HG03469 (cell line): ENCODE data around the gene RELCH.

Source experiments
- ATAC-seq: cut with Tn5 transposase; IDR thresholded peaks from one replicate; pipeline ENCODE4 v1.9.1; 2021; ENCODE audit warnings: mild to moderate bottlenecking, moderate library complexity, moderate number of reproducible peaks; ENCODE audit not compliant: unreplicated experiment

RELCH gene

DNA sequence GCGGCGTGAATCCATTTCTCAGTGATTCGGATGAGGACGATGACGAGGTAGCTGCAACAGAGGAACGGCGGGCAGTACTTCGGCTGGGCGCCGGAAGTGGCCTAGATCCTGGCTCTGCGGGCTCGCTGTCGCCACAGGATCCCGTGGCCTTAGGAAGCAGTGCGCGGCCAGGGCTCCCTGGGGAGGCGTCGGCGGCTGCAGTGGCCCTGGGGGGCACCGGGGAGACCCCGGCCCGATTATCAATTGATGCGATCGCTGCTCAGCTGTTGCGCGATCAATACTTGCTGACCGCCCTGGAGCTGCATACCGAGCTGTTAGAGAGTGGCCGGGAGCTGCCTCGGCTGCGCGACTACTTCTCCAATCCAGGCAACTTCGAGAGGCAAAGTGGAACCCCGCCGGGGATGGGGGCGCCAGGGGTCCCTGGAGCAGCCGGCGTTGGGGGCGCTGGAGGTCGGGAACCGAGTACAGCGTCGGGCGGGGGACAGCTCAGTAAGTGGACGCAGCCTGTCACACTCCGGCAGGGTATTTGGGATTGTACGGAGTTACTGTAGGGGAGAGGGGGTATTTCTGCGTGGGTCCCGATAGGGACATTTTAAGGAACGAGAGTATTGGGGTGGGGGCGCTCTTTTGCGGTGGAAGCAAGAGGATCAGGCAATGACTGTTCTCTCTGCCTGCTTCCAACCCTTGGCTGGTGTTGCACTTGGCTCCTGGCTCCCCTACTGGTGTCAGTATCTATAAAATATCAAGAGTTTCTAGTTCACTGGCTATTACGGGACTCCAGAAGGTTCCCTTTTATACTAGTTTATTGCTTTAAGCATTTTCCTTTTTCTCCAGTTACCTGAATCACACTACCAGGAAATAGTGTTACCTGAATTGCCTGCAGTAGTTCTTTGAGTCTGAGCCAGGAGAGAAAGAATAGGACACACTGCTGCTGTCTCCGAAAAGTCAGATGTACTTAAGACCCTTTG lies 772 bp downstream of the RELCH start:
- no peak for ATAC-seq

DNA sequence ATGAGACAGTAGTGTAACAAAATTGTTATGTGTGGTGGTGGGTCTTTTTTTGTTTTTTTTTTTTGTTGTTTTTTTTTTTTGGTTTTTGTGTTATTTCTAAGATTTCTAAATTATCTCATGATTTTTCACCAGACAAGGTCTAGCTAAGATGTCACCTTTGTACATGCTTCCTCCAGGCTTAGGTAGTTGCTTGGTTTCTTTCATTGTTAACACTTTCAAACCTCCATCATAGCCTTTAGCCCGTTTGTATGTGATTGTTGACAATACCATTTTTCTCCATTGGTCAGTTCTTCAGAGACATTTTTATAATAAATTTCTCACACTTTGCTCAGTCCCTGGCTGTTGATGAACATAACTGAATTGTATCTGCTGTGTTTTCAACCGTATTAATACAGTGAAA lies 2.2 kb downstream of the RELCH start:
- ATAC-seq = no peak

DNA sequence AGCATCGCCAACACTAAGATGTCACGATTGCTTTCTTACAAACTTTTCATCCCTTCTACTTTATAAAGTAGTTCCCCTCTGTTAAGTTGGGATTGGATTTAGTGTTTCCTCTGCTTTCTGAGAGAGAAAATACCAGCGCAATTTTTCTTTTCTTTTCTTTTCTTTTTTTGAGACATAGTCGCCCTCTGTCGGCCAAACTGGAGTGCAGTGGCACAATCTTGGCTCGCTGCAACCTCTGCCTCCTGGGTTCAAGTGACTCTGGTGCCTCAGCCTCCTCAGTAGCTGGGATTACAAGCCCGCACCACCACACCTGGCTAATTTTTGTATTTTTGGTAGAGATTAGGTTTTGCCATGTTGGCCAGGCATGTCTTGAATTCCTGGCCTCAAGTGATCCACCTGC lies 9.0 kb downstream of the RELCH start:
- ATAC-seq = no peak

GRCh38 chr18:62196980-62197379 lies 9.9 kb downstream of the RELCH start:
- no peak for ATAC-seq

DNA sequence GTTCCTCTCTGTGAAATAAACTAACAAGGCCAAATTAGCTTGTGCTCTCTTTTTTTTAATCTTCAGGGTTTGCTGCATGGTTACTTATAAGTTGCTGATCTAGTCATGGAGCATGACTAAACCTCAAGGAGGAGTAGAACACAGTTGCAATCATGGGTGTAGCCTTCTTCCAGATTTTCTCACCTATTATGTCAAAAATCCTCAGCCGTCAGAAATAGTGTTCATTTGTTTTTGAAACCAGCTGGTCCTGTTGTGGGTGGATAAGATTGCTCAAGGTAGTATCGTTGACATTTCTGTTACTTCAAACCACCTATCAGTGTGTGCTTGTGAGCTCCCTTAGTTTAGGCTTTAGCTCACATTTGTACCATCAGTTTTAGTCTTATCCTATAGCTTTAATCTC lies 11.2 kb downstream of the RELCH start:
- ATAC-seq = no peak

GRCh38 chr18:62199629-62200028 lies 12.6 kb downstream of the RELCH start:
- no peak for ATAC-seq

DNA sequence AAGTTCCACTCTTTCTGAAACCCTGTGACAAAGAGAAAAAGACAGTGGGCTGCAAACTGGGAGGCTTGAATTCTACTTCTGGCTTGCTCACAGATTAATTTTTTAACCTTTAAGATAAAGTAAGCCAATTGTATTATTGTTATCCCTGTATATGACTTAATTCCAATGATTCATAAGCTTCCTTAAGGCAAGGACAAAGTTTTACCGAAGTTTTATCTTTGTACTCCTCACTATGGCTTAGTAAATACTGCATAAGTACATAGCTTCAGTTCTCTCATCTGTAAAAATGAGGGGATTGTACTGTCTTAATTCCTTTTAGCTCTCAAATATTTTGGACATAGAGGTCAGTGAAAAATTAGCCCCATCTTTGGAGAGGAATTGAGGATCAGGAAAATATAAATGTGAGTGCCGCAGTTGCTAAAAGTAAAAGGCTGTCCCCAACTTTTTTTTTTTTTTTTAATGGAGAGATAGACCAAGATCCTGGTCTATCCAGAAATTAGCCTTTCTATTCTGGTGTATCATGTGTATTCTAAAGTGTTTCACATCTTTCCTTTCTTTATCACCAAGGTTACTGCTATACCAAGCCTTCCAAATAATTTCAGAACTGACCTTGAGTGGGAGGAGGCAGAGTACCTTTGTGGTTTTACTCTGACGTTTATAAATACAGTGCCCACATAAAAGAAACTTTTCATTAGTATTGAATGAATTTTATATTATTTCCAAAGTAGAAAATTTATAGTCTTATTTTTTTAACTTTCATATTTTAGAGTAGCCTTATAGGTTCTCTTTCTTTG lies 13.3 kb downstream of the RELCH start:
- no peak for ATAC-seq

GRCh38 chr18:62201870-62202269 lies 14.8 kb downstream of the RELCH start:
- ATAC-seq = no peak

GRCh38 chr18:62205824-62206223 lies 18.8 kb downstream of the RELCH start:
- no peak for ATAC-seq

DNA sequence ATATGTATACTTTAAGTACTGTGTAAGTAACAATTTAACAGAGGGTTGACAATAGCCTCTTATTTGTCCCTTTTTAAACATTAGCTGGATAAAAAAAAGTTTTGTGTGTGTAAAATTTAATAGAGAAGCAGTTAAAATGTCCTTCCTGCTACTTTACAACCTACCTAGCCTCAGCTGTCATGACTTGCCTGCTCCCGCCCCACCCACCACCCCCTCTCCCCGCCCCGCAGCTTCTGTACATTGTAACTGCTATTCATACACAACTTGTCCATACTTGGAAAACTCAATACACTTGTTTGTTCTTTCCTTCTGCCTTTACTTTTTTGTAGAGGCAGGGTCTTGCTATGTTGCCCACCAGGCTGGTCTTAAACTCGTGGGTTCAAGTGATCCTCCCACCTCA lies 19.5 kb downstream of the RELCH start:
- no peak for ATAC-seq

DNA sequence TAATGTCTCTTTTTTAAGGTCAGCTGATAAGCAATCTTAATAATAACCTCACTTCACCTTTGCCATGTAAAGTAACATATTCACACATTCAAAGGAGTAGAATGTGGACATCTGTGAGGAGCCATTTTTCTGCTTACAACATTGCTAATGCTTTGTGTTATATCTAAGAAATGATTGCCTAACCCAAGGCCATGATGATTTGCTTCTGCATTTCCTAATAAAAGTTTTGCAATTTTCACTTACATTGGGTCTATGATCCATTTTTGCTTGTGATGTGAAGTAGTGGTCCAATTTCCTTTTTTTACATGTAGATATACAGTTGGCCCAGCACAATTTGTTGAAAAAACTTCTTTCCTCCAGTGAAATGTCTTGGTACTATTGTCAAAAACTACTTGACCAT lies 22.0 kb downstream of the RELCH start:
- ATAC-seq = no peak

DNA sequence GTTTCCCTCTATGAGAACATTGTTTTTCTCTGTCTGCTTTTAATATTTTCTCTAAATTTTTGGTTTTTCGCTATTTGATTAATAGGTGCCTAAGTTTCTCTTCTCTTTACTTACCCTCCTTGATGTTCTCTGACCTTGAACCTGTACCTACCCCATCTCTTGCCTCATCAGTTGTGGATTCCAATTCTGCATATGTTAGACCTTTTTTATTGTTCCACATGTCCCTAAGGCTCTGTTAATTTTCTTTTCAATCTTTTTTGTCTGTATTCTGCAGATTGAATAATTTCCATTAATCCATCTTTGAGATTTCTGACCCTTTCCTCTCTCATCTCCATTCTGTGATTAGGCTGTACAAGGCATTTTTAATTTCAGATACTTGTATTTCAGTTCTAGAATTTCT lies 23.1 kb downstream of the RELCH start:
- no peak for ATAC-seq

DNA sequence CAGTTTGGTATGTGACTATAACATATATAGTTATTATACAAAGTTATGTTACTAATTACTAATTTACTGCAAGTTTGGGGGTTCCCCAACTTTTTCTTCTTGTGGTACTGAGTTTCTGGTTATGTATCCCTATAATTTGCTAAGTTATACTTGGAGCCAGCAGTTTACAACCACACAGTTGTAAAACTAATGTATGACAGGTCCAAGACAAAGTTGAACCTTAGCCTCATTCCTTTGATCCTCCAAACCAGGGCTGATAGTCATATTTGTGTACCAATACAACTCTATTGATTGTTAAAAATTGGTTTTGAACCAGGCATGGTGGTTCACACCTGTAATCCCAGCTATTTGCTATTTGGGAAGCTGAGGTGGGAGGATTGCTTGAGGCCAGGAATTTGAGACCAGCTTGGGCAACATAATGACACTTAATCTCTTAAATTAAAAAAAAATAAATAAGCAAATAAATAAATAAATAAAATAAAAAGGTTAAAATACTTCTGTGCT lies 24.3 kb downstream of the RELCH start:
- no peak for ATAC-seq

DNA sequence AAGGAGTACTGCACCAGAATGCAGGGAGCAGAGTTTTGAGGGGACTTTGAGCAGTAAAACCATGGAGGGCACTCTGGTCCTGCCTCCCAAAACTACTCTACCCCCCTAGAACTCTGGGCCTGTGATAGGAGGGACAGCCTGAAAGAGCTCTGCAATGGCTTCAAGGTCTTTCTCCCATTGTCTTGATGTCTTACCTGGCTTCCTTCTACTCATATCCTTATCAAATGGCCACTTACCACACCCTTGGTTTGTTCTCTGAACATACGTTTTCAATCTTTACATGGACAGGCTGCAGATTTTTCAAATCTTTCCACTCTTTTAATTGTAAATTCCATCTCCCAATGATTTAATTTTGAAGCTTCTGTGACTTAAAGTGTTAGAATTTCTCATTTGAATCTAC lies 27.7 kb downstream of the RELCH start:
- ATAC-seq = no peak

DNA sequence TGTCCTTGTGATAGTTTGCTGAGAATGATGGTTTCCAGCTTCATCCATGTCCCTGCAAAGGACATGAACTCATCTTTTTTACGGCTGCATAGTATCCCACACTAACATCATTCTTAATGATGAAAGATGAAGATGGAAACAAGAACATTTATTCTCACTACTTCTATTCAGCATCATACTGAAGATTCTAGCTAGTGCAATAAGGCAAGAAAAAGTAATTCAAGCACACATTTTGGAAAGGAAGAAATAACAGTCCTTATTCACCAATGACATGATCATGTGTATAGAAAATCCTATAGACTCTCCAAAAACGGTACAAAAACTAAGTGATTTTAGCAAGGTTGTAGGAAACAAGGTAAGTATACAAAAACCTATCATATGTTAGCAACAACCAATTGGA lies 37.2 kb downstream of the RELCH start:
- ATAC-seq = no peak

DNA sequence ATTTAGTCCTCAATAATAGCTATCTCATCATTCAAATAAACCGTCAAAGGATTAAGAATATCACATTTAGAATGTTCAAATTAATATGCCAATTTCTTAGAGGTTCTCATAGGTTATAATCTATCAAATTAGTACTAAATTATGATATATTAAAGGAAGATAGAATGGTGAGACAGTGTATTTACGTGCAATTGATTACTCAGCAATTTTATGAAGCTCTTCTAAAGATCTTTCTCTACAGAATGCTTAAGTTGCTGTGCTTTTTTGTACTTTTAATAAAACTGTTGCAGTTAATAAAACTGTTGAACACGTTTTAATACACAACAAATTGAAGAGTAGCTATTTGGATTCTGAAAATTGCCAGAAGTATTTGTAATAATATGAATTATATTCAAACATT lies 39.0 kb downstream of the RELCH start:
- ATAC-seq = no peak

- ATAC-seq = no peak
Measured at GRCh38 chr18:62236252-62236651, 49.2 kb downstream of the RELCH start.

DNA sequence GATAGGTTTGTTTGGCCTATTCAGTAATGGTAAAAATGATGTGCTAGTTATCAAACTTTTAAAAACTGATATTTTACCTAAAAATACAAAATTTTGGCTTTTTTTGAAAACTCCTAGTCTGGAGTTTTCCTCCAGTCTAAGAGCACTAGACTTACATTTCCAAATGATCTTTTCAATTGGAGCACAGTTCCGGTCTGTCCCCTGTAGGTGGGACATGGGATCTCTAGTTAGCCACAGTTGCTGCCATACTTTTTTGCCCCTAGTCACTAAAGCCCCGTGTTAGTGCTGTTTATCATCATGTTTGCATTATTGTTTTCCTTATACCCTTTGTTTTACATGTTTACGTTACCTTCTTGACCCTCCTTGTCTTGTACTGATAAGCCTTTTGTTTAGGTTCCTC lies 52.4 kb downstream of the RELCH start:
- no peak for ATAC-seq

DNA sequence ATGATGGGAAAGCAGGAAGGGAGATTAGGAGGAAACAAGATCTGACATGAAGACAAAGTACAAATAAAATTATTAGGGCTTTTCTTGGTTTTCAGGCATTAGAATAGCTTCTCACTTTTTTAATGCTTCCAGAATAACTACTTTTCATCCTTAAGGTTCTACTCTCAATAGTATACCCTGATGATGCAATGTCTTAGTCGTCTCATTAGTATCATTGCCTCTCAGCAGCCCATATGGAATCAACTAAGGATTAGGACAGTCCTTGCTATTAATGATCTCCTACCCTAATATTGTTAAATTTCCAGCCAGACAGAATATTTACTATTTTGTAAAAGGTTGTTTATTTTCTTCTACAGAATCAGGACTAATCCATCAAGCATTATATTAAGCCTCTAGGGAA lies 55.9 kb downstream of the RELCH start:
- ATAC-seq = no peak

- ATAC-seq = no peak
Measured at GRCh38 chr18:62245177-62245576, 58.1 kb downstream of the RELCH start.

DNA sequence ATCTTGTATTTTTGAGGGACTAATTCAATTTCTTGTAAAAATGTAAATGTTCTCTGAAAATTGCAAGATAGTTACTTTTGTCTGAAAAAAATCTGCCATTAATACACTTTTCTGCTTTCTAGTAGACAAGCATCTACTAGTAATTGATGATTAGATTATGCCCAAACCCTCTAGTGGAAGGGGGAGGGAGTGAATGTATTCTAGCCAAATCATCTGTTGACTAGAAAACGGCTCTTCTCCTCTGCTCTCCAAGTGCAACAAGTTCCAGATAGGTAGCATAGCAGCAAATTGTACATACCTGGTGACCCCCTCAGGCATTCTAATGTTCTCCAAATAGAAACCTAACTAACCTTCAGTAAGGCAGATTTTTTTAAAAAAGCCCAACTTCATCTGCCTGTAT lies 58.6 kb downstream of the RELCH start:
- ATAC-seq = no peak

DNA sequence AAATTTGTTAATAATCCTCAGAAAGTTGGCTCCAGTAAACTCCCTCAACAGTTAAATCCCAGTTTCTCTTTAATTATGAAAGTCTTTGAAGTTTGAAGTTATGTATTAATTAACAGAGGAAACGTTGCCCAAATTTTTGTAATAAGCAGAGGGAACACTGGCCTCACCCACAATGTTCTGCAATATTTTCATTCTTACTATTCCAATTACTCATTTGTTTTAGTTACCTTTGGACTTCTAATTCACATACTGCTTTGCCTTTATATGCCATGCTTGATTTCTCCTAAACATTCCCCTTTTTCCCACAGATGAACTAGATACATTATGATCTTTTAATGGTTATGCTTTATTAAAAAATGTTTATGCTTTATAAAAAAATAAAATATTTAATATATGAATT lies 61.3 kb downstream of the RELCH start:
- no peak for ATAC-seq
